Muscle of leg (tissue), 11 donors: ENCODE results near the gene PWWP2B. TPM values are rescaled to one million over a fixed set of nuclear protein-coding genes. Genes with fewer than 3 reads are reported as not detected.

Source experiments
- DNase-seq: peaks from one replicate; pipeline ENCODE4 v3.0.0; 2013
- H3K27ac ChIP-seq: one replicate; pipeline ENCODE4 v1.5.1; 2013; ENCODE audit warnings: mild to moderate bottlenecking, low read length, control low read depth
- H3K27me3 ChIP-seq: one replicate; pipeline ENCODE4 v1.6.1; 2013; ENCODE audit warnings: low read length; ENCODE audit not compliant: control insufficient read depth, insufficient read depth
- H3K36me3 ChIP-seq: one replicate; pipeline ENCODE4 v1.6.1; 2013; ENCODE audit warnings: low read length; ENCODE audit not compliant: control insufficient read depth, insufficient read depth
- H3K4me1 ChIP-seq: one replicate; pipeline ENCODE4 v1.6.1; 2013; ENCODE audit warnings: low read length; ENCODE audit not compliant: control insufficient read depth, insufficient read depth
- H3K4me3 ChIP-seq: one replicate; pipeline ENCODE4 v1.5.1; 2013; ENCODE audit warnings: low read length, control low read depth
- H3K9me3 ChIP-seq: replicated peaks from 2 replicates; pipeline ENCODE4 v1.6.1; 2013; ENCODE audit warnings: low read depth, low read length; ENCODE audit not compliant: control insufficient read depth
- WGBS: methylation state at CpG from one replicate; pipeline ENCODE4 v1.1.5; 2013; ENCODE audit warnings: missing lambda C conversion rate; ENCODE audit not compliant: insufficient coverage; 5-methylcytosine and 5-hydroxymethylcytosine counted together
- polyA plus RNA-seq, 8 donors: library from polyadenylated mRNA; unstranded; fragments of 120-200 nt; gene quantifications; one replicate each; pipeline versions ENCODE4 v1.2.1 to v1.2.3, GENCODE V29; 2013; ENCODE audit warnings: inconsistent platforms in 1 of 8, low replicate concordance in 1 of 8; ENCODE audit not compliant: insufficient read length in 8 of 8, insufficient read depth in 1 of 8
- total RNA-seq: library from RNA; stranded (reverse); fragments of 120-200 nt; gene quantifications from one replicate; pipeline ENCODE4 v1.2.4, GENCODE V29; 2013

Gene PWWP2B
- total and polyA plus RNA-seq, 9 donors = 5.8 to 15.1 (median 11.3) TPM

- no peak for DNase-seq
- no peak overlapping the region for H3K27ac ChIP-seq
- H3K4me1 ChIP-seq = no peaks in the 10 kb centered on the region
- peaks cover 24% of the 10 kb centered on the region for H3K36me3 ChIP-seq
- H3K4me3 ChIP-seq = no peak overlapping the region
- WGBS = 92% methylated on average over 17 of the region's 20 CpGs
- H3K9me3 ChIP-seq = no peaks in the 10 kb centered on the region
- H3K27me3 ChIP-seq = no peaks in the 10 kb centered on the region
These were observed 43.3 kb upstream of the PWWP2B start for GRCh38 chr10:132353456-132354355.

- DNase-seq = no peak
- Histone ChIP-seq H3K36me3 (peaks cover 17% of the 10 kb centered on the region), H3K4me1 (no peaks in the 10 kb centered on the region), H3K27ac (no peak overlapping the region), H3K4me3 (no peak overlapping the region), H3K27me3 (no peaks in the 10 kb centered on the region), H3K9me3 (no peaks in the 10 kb centered on the region)
- 86% methylated on average over 17 of the region's 32 CpGs for WGBS
These were observed 42.5 kb upstream of the PWWP2B start for GRCh38 chr10:132354356-132355094.

- no peaks in the 10 kb centered on the region for H3K27me3 ChIP-seq
- WGBS = 90% methylated on average over 14 of the region's 17 CpGs
- no peak for DNase-seq
These were observed 41.7 kb upstream of the PWWP2B start for GRCh38 chr10:132355297-132355696.

GRCh38 chr10:132355754-132356153 is 41.2 kb upstream of the PWWP2B start:
- Histone ChIP-seq H3K27ac (no peak overlapping the region), H3K27me3 (no peaks in the 10 kb centered on the region), H3K9me3 (no peaks in the 10 kb centered on the region), H3K36me3 (peaks cover 17% of the 10 kb centered on the region), H3K4me1 (no peaks in the 10 kb centered on the region), H3K4me3 (no peak overlapping the region)
- DNase-seq = no peak
- 84% methylated on average over 2 of the region's 13 CpGs for WGBS

More at GRCh38 chr10:132355297-132355696, 41.7 kb upstream of the PWWP2B start:
- peaks cover 17% of the 10 kb centered on the region for H3K36me3 ChIP-seq
- no peak overlapping the region for H3K27ac ChIP-seq
- no peaks in the 10 kb centered on the region for H3K4me1 ChIP-seq
- H3K4me3 ChIP-seq = no peak overlapping the region
- no peaks in the 10 kb centered on the region for H3K9me3 ChIP-seq

- Histone ChIP-seq H3K36me3 (peaks cover 17% of the 10 kb centered on the region), H3K9me3 (no peaks in the 10 kb centered on the region), H3K4me1 (no peaks in the 10 kb centered on the region), H3K27ac (no peak overlapping the region), H3K4me3 (no peak overlapping the region), H3K27me3 (no peaks in the 10 kb centered on the region)
- no peak for DNase-seq
- WGBS = 94% methylated on average over 7 of the region's 12 CpGs
These were observed 40.3 kb upstream of the PWWP2B start for GRCh38 chr10:132356621-132357195.

- H3K36me3 ChIP-seq = peaks cover 22% of the 10 kb centered on the region
- no peaks in the 10 kb centered on the region for H3K9me3 ChIP-seq
- WGBS = 91% methylated on average over 10 of the region's 15 CpGs
- no peak for DNase-seq
- H3K4me1 ChIP-seq = no peaks in the 10 kb centered on the region
- no peak overlapping the region for H3K27ac ChIP-seq
- H3K27me3 ChIP-seq = no peaks in the 10 kb centered on the region
- H3K4me3 ChIP-seq = no peak overlapping the region
These were observed 39.5 kb upstream of the PWWP2B start for GRCh38 chr10:132357286-132358058.

- DNase-seq = no peak
- Histone ChIP-seq H3K9me3 (no peaks in the 10 kb centered on the region), H3K27me3 (no peaks in the 10 kb centered on the region), H3K4me1 (no peaks in the 10 kb centered on the region), H3K36me3 (peaks cover 12% of the 10 kb centered on the region), H3K27ac (no peak overlapping the region), H3K4me3 (no peak overlapping the region)
- WGBS = 83% methylated on average over 13 of the region's 21 CpGs
These were observed 37.5 kb upstream of the PWWP2B start for GRCh38 chr10:132359305-132360040.

- no peak for DNase-seq
- Histone ChIP-seq H3K9me3 (no peaks in the 10 kb centered on the region), H3K4me1 (no peaks in the 10 kb centered on the region), H3K27ac (no peak overlapping the region), H3K27me3 (no peaks in the 10 kb centered on the region), H3K4me3 (no peak overlapping the region), H3K36me3 (peaks cover 20% of the 10 kb centered on the region)
- 58% methylated on average over 18 of the region's 22 CpGs for WGBS
These were observed 36.1 kb upstream of the PWWP2B start for GRCh38 chr10:132360766-132361447.

GRCh38 chr10:132361581-132362101 is 35.4 kb upstream of the PWWP2B start:
- DNase-seq = no peak
- peaks cover 2% of the 10 kb centered on the region for H3K4me1 ChIP-seq
- 96% methylated on average over 11 of the region's 15 CpGs for WGBS

More at GRCh38 chr10:132361581-132362101, 35.4 kb upstream of the PWWP2B start:
- no peaks in the 10 kb centered on the region for H3K27me3 ChIP-seq
- H3K36me3 ChIP-seq = peaks cover 25% of the 10 kb centered on the region
- H3K4me3 ChIP-seq = no peak overlapping the region
- no peaks in the 10 kb centered on the region for H3K9me3 ChIP-seq
- no peak overlapping the region for H3K27ac ChIP-seq
